H9 (cell line): ENCODE results near the gene RPL5. TPM values are rescaled to one million over a fixed set of nuclear protein-coding genes. Genes with fewer than 3 reads are reported as not detected.

Experiments used
- DNase-seq: peaks from one replicate; pipeline ENCODE4 v3.0.0-alpha.2; 2017
- H2AFZ ChIP-seq: one replicate; pipeline ENCODE4 v1.6.1; 2013; ENCODE audit warnings: mild to moderate bottlenecking, low read length, control low read depth, moderate library complexity
- H2AK5ac ChIP-seq: 2 replicates; pipeline ENCODE4 v1.6.1; 2013; ENCODE audit warnings: low read length, control low read depth, mixed read lengths; ENCODE audit not compliant: insufficient read length
- H2BK120ac ChIP-seq: one replicate; pipeline ENCODE4 v1.6.1; 2013; ENCODE audit warnings: low read depth, mild to moderate bottlenecking, low read length, control low read depth, inconsistent platforms; ENCODE audit not compliant: poor library complexity, severe bottlenecking
- H2BK12ac ChIP-seq: 2 replicates; pipeline ENCODE4 v1.6.1; 2013; ENCODE audit warnings: low read length, control low read depth, mixed read lengths, low read depth; ENCODE audit not compliant: insufficient read length
- H2BK15ac ChIP-seq: 2 replicates; pipeline ENCODE4 v1.6.1; 2013; ENCODE audit warnings: low read depth, low read length, control low read depth
- H2BK20ac ChIP-seq: one replicate; pipeline ENCODE4 v1.6.1; 2013; ENCODE audit warnings: low read depth, mild to moderate bottlenecking, low read length, control low read depth, inconsistent platforms; ENCODE audit not compliant: poor library complexity, severe bottlenecking
- H2BK5ac ChIP-seq: 2 replicates; pipeline ENCODE4 v1.6.1; 2013; ENCODE audit warnings: low read length, control low read depth, mixed read lengths; ENCODE audit not compliant: insufficient read length
- H3K14ac ChIP-seq: 2 replicates; pipeline ENCODE4 v1.6.1; 2013; ENCODE audit warnings: low read length, control low read depth; ENCODE audit not compliant: insufficient read depth
- H3K18ac ChIP-seq: 2 replicates; pipeline ENCODE4 v1.6.1; 2013; ENCODE audit warnings: low read depth, mild to moderate bottlenecking, mixed read lengths, low read length, control low read depth; ENCODE audit not compliant: insufficient read length
- H3K23ac ChIP-seq: 2 replicates; pipeline ENCODE4 v1.6.1; 2013; ENCODE audit warnings: low read length, control low read depth, mixed read lengths, low read depth; ENCODE audit not compliant: insufficient read length
- H3K23me2 ChIP-seq: 2 replicates; pipeline ENCODE4 v1.6.1; 2013; ENCODE audit warnings: low read depth, mild to moderate bottlenecking, mixed read lengths, low read length, control low read depth; ENCODE audit not compliant: insufficient read length, poor library complexity, severe bottlenecking
- H3K27ac ChIP-seq: 2 replicates; pipeline ENCODE4 v1.5.1; 2013; ENCODE audit warnings: low read length, control low read depth, mixed read lengths, low read depth; ENCODE audit not compliant: insufficient read length
- H3K27me3 ChIP-seq: 2 replicates; pipeline ENCODE4 v1.6.1; 2013; ENCODE audit warnings: low read length, control low read depth, inconsistent platforms; ENCODE audit not compliant: insufficient read depth
- H3K4ac ChIP-seq: 2 replicates; pipeline ENCODE4 v1.6.1; 2013; ENCODE audit warnings: low read depth, mild to moderate bottlenecking, control low read depth, inconsistent platforms, low read length, moderate library complexity
- H3K4me1 ChIP-seq: 2 replicates; pipeline ENCODE4 v1.6.1; 2013; ENCODE audit warnings: low read length, control low read depth, inconsistent platforms; ENCODE audit not compliant: insufficient read depth
- H3K4me2 ChIP-seq: 2 replicates; pipeline ENCODE4 v1.6.1; 2013; ENCODE audit warnings: low read length, control low read depth, mixed read lengths; ENCODE audit not compliant: insufficient read length, insufficient read depth
- H3K56ac ChIP-seq: 2 replicates; pipeline ENCODE4 v1.6.1; 2013; ENCODE audit warnings: low read depth, mild to moderate bottlenecking, mixed read lengths, low read length, control low read depth; ENCODE audit not compliant: insufficient read length
- H3K79me1 ChIP-seq: 2 replicates; pipeline ENCODE4 v1.6.1; 2013; ENCODE audit warnings: low read depth, mild to moderate bottlenecking, moderate library complexity, low read length, control low read depth, inconsistent platforms; ENCODE audit not compliant: insufficient read depth, poor library complexity, severe bottlenecking
- H3K79me2 ChIP-seq: 2 replicates; pipeline ENCODE4 v1.6.1; 2013; ENCODE audit warnings: low read length, control low read depth, inconsistent platforms; ENCODE audit not compliant: insufficient read depth
- H3K9ac ChIP-seq: 2 replicates; pipeline ENCODE4 v1.6.1; 2013; ENCODE audit warnings: low read length, control low read depth, mixed read lengths; ENCODE audit not compliant: insufficient read length; ENCODE audit errors: extremely low read depth
- H3K9me3 ChIP-seq: one replicate; pipeline ENCODE4 v1.6.1; 2013; ENCODE audit warnings: low read depth, low read length, inconsistent platforms; ENCODE audit not compliant: control insufficient read depth
- H3T11ph ChIP-seq: one replicate; pipeline ENCODE4 v1.6.1; 2013; ENCODE audit warnings: mild to moderate bottlenecking, low read length, control low read depth, inconsistent platforms
- H4K20me1 ChIP-seq: one replicate; pipeline ENCODE4 v1.6.1; 2013; ENCODE audit not compliant: control insufficient read depth, insufficient read length, insufficient read depth
- H4K5ac ChIP-seq: 2 replicates; pipeline ENCODE4 v1.6.1; 2013; ENCODE audit warnings: low read depth, mild to moderate bottlenecking, mixed read lengths, low read length, control low read depth; ENCODE audit not compliant: insufficient read length
- H4K8ac ChIP-seq: replicated peaks from 2 replicates; pipeline ENCODE4 v1.6.1; 2013; ENCODE audit warnings: low read length, control low read depth, mixed read lengths, low read depth; ENCODE audit not compliant: insufficient read length
- H4K91ac ChIP-seq: 2 replicates; pipeline ENCODE4 v1.6.1; 2013; ENCODE audit warnings: low read depth, mild to moderate bottlenecking, moderate library complexity, mixed read lengths, low read length, control low read depth; ENCODE audit not compliant: insufficient read length
- H3K27ac Mint-ChIP-seq, 3 experiments: 2 replicates in 2 of 3; 3 replicates in 1 of 3; pipeline ENCODE4 v1.8.0; 2020 to 2021; ENCODE audit warnings: mixed read lengths in 3 of 3, mild to moderate bottlenecking in 1 of 3, moderate library complexity in 1 of 3
- H3K27me3 Mint-ChIP-seq: 2 replicates; pipeline ENCODE4 v1.8.0; 2021; ENCODE audit warnings: low read depth, mild to moderate bottlenecking, moderate library complexity, mixed read lengths
- H3K36me3 Mint-ChIP-seq, 3 experiments: 2 replicates in 2 of 3; 3 replicates in 1 of 3; pipeline ENCODE4 v1.8.0; 2020 to 2021; ENCODE audit warnings: low read depth in 3 of 3, mixed read lengths in 3 of 3; ENCODE audit not compliant: insufficient read depth in 1 of 3
- H3K4me1 Mint-ChIP-seq, 2 experiments: 2 replicates each; pipeline ENCODE4 v1.8.0; 2020; ENCODE audit warnings: mixed read lengths in 2 of 2
- H3K4me3 Mint-ChIP-seq, 2 experiments: 2 replicates in 1 of 2; 3 replicates in 1 of 2; pipeline ENCODE4 v1.8.0; 2020 to 2021; ENCODE audit warnings: mild to moderate bottlenecking in 2 of 2, mixed read lengths in 2 of 2, moderate library complexity in 1 of 2
- H3K9me3 Mint-ChIP-seq, 2 experiments: 2 replicates in 1 of 2; 3 replicates in 1 of 2; pipeline ENCODE4 v1.8.0; 2020; ENCODE audit warnings: mild to moderate bottlenecking in 2 of 2, mixed read lengths in 2 of 2, moderate library complexity in 1 of 2
- CTCF ChIP-seq: fragments of 200-600 bp; sonication (generic); conservative IDR thresholded peaks from 3 replicates; pipeline ENCODE4 v1.8.0; 2021; ENCODE audit warnings: antibody characterized with exemption, mild to moderate bottlenecking
- WGBS: extraction: QIAGEN DNeasy Blood & Tissue Kit; methylation state at CpG from one replicate; pipeline ENCODE4 v1.1.7; 2013; ENCODE audit warnings: missing lambda C conversion rate, low lambda C conversion rate, mixed read lengths; ENCODE audit not compliant: insufficient read length; ENCODE audit errors: extremely low coverage; 5-methylcytosine and 5-hydroxymethylcytosine counted together
- total RNA-seq: library from RNA; stranded (reverse); gene quantifications from 2 replicates; pipeline ENCODE4 v1.2.1, GENCODE V29; 2021

Gene RPL5
- total RNA-seq, 1 experiment from 2014 or later: 1,608 TPM

GRCh38 chr1:92842082-92843045 is 10.5 kb downstream of the RPL5 start:
- H3K9me3 ChIP-seq: no peaks in the 10 kb centered on the region
- Mint-ChIP-seq H3K36me3 (peaks cover 52 to 71% (median 66%) of the 10 kb centered on the region in 3 experiments), H3K4me1 (peaks cover 4 to 7% of the 10 kb centered on the region in 2 experiments; a peak in 3 of 4 replicates), H3K9me3 (no peaks in the 10 kb centered on the region), H3K4me3 (no peak overlapping the region; a peak in 1 of 5 replicates), H3K27me3 (no peaks in the 10 kb centered on the region), H3K27ac (no peak overlapping the region)
- no peak overlapping the region for H2BK12ac ChIP-seq
- H3K56ac ChIP-seq: no peak overlapping the region
- TF ChIP-seq CTCF: no peak
- no peak overlapping the region for H3K9ac ChIP-seq
- H3K4me1 ChIP-seq: no peaks in the 10 kb centered on the region
- no peak overlapping the region for H4K91ac ChIP-seq
- peaks cover 2% of the 10 kb centered on the region; the same call in 1 of the 2 replicates for H3K79me2 ChIP-seq
- no peak overlapping the region for H3K4ac ChIP-seq
- no peak overlapping the region for H2BK20ac ChIP-seq
- H2BK5ac ChIP-seq: no peak overlapping the region
- no peak overlapping the region for H2BK120ac ChIP-seq
- no peak overlapping the region for H4K5ac ChIP-seq
- no peaks in the 10 kb centered on the region for H3K23me2 ChIP-seq
- H3K79me1 ChIP-seq: no peaks in the 10 kb centered on the region
- no peak overlapping the region for H3K14ac ChIP-seq
- no peak overlapping the region for H2AK5ac ChIP-seq
- H3K27ac ChIP-seq: no peak overlapping the region
- no peak overlapping the region for H2BK15ac ChIP-seq
- H4K8ac ChIP-seq: no peak overlapping the region
- H3K18ac ChIP-seq: no peak overlapping the region
- no peaks in the 10 kb centered on the region for H4K20me1 ChIP-seq
- H3K23ac ChIP-seq: no peak overlapping the region
- no peak overlapping the region for H3T11ph ChIP-seq
- WGBS: no CpG with 5 or more reads among the region's 4 CpGs
- no peak overlapping the region for H2AFZ ChIP-seq
- H3K4me2 ChIP-seq: no peak overlapping the region
- no peak for DNase-seq
- no peaks in the 10 kb centered on the region for H3K27me3 ChIP-seq
